ENCODE results near the gene ALG9. TPM values are rescaled to one million over a fixed set of nuclear protein-coding genes. Genes with fewer than 3 reads are reported as not detected.
A peak's percentile ranks its signal among the peaks of the same experiment; 100 is the strongest.
"Not testable (repeated sequence)": the region's sequence is repeated elsewhere in the genome, so short reads cannot be mapped to it uniquely, and the experiment has no call there.

ALG9 gene
- total RNA-seq, 1 donor from 2014 or later, result 15.2 TPM

DNA sequence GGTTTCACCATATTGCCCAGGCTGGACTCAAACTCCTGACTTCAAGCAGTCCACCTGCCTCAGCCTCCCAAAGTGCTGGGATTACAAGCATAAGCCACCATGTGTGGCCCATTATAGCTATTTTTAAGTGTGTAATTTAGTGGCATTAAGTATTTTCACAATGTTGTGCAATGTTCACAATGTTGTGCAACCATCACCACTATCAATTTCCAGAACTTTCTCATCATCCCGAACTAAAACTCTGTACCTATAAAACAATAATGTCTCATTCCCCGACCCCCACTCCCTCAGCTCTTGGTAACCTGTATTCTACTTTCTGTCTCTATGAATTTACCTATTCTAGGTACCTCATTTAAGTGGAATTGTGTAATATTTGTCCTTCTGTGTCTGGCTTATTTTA is 15.5 kb upstream of the ALG9 start:
- ATAC-seq (no peak), DNase-seq (no peak)
- intact Hi-C loops (cut with micrococcal nuclease), result no loop called here

DNA sequence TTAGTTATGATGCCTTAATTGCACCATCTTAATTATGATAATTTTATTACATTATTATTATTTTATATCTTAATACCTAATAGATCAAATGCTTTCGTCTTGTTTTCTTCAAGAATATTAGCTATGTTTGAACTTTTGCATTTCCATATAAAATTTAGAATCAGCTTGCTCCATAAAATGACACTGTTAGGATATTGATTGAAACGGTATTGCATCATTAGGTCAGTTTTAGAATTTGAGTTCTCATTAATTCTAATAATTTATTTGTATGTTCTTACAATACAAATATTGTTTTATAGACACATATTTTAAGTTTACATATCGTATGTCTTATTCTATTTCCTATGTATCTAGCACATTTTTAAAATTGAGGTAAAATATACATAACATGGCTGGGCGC is 14.7 kb upstream of the ALG9 start:
- ATAC-seq (no peak), DNase-seq (no peak)
- intact Hi-C loops (cut with micrococcal nuclease), result no loop called here

- intact Hi-C loops (cut with micrococcal nuclease); DNase-seq; ATAC-seq: not testable (repeated sequence)
Observed at GRCh38 chr11:111885053-111885452, 13.7 kb upstream of the ALG9 start.

- DNase-seq (no peak), ATAC-seq (no peak)
- intact Hi-C loops (cut with micrococcal nuclease), result no loop called here
Observed at GRCh38 chr11:111882202-111882601, 10.8 kb upstream of the ALG9 start.

GRCh38 chr11:111879637-111879960 is 8.2 kb upstream of the ALG9 start:
- intact Hi-C loops (cut with micrococcal nuclease), result loop anchor here (10.0 kb wide), 2 partner anchors 45 to 105 kb away; no protein-coding TSS in a partner anchor
- no peak for DNase-seq
- peak; percentile 10 for ATAC-seq

GRCh38 chr11:111878849-111879636 is 7.7 kb upstream of the ALG9 start, which contains the start of the genes CFAP68 and FDXACB1:
TSS of gene CFAP68 (plus strand) at chr11:111879541. CDS start at chr11:111879561, 20 bp downstream.
TSS of gene FDXACB1 (minus strand) at chr11:111879165. CDS start at chr11:111879132, 33 bp downstream.
- ATAC-seq (peak; percentile 94), DNase-seq (peak; percentile 95)
- intact Hi-C loops (cut with micrococcal nuclease), result loop anchor here (10.0 kb wide), 2 partner anchors 46 to 106 kb away; no protein-coding TSS in a partner anchor

DNA sequence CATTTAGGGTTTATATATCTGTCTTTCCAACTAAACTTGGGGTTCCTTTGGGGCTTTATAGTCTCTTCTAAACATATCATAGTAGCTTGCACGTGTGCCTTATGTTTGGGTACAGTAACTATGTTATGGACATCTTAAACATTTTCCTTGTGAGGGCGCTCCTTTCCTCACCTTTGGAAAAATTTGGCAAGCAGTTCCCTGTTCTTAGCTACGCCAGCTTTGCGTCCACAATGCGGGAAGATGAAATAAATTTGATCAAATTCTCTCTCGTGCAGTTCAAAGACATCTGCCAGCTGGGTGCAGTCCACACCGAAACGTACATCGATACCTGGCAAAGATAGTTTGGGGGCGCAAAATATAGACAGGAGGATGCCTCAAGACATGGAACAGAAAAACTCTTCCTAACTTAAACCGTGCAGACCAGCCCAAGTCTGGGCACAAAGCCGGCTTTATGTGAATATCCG is 7.0 kb upstream of the ALG9 start:
- DNase-seq (no peak), ATAC-seq (no peak)
- intact Hi-C loops (cut with micrococcal nuclease), result loop anchor here (10.0 kb wide), 2 partner anchors 46 to 106 kb away; no protein-coding TSS in a partner anchor

GRCh38 chr11:111871693-111872161 is 346 bp upstream of the ALG9 start:
- intact Hi-C loops (cut with micrococcal nuclease), result loop anchor here (10.0 kb wide), 2 partner anchors 53 to 113 kb away; no protein-coding TSS in a partner anchor
- DNase-seq (no peak), ATAC-seq (peak; percentile 30)

DNA sequence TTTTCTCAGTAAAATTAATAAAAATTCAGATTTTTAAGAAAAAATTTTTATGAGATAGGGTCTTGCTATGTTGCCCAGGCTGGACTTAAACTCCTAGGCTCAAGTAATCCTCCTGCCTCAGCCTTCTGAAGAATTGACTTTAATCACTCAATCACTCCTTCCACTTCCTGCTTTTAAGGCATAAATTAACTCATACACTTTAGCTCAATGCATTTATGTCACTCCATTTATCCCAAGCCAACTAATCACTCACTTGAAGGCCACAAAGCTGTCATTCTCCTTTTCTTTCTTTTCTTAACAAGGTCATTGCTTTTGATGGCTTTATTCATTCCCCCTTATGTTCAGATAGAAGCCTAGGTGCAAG is 877 bp downstream of the ALG9 start:
- intact Hi-C loops (cut with micrococcal nuclease), result loop anchor here (10.0 kb wide), 2 partner anchors 54 to 114 kb away; no protein-coding TSS in a partner anchor
- no peak for DNase-seq
- no peak for ATAC-seq

DNA sequence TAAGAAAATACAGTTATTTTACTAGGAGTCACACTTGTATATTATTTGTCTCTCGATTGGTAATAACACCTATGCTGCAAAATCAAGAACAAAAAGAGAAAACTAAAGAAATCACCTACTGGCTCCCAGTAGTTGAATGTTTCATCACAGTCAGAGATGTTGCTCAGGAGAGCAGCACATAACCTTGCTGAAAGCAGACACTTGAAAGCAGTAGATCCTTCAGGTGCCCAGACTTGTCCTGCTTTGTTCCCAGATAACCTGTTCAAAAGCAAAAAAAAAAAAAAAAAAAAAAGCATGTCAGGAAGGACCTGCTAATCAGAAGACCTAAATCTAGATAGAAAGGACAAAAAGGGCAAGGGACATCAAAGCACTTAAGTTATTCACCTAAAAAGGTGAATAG is 1.3 kb downstream of the ALG9 start:
- no peak for ATAC-seq
- DNase-seq, result no peak
- intact Hi-C loops (cut with micrococcal nuclease), result loop anchor here (10.0 kb wide), 2 partner anchors 55 to 115 kb away; no protein-coding TSS in a partner anchor

DNA sequence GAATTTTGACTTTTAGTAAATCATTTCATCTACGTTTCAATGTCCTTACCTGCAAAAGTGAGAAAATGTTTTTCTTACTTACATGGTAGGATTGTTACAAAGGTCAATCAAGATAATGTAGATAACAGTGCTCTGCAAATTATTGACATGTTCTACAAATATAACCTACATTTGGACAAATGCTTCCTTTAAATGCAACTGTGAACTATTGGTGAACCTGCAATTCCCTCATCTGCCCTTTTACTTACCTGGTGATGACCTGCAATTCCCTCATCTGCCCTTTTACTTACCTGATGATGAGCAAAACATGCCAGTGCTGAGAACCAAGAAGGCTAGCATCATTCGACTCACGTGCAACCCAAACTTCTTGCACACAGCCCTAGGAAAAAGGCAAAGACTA is 11.1 kb downstream of the ALG9 start:
- DNase-seq (no peak), ATAC-seq (no peak)
- intact Hi-C loops (cut with micrococcal nuclease), result no loop called here

GRCh38 chr11:111855506-111855905 is 15.9 kb downstream of the ALG9 start:
- ATAC-seq (no peak), DNase-seq (no peak)
- intact Hi-C loops (cut with micrococcal nuclease), result no loop called here

GRCh38 chr11:111852103-111852502 is 19.3 kb downstream of the ALG9 start:
- ATAC-seq, result no peak
- DNase-seq, result no peak
- intact Hi-C loops (cut with micrococcal nuclease), result no loop called here

GRCh38 chr11:111851636-111852035 is 19.7 kb downstream of the ALG9 start:
- intact Hi-C loops (cut with micrococcal nuclease), result no loop called here
- no peak for ATAC-seq
- no peak for DNase-seq

- ATAC-seq, result no peak
- no peak for DNase-seq
- intact Hi-C loops (cut with micrococcal nuclease), result no loop called here
Observed at GRCh38 chr11:111851067-111851466, 20.3 kb downstream of the ALG9 start.

DNA sequence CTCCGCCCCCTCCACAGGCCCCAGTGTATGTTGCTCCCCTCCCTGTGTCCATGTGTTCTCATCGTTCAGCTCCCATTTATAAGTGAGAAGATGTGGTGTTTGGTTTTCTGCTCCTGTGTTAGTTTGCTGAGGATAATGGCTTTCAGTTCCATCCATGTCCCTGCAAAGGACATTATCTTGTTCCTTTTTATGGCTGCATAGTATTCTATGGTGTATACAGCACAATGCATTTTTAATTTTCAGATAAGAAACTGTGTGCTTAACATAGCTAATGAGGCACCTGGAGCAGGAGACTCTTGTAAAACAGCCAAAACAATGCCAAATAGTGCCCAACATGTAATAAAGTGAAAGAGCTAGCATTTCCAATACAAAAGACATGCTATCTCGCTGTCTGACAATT is 21.8 kb downstream of the ALG9 start:
- DNase-seq (no peak), ATAC-seq (no peak)
- intact Hi-C loops (cut with micrococcal nuclease), result loop anchor here (10.0 kb wide), 1 partner anchor 85 kb away; the partner anchor contains the start of gene PPP2R1B

DNA sequence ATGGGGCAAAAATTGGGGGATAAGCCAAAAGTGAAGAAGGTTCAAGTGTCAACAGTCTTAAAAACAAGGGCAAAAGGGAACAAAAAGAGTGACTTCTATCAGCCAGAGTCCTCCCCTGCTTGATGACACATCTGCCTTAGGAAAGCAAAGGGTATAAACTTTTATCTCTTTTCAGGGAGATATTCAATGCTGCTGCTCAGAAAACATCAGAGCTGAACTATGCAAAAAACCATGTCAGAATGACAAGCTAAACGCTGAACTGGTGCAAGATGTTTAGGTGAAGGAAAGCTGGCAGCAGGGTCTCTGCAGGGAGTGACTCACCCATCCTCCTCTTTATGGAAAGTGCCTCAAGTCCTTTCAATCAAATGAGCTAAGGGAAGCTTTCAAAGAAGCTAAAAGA is 24.7 kb downstream of the ALG9 start:
- ATAC-seq, result no peak
- intact Hi-C loops (cut with micrococcal nuclease), result loop anchor here (10.0 kb wide), 1 partner anchor 82 kb away; the partner anchor contains the start of gene PPP2R1B
- DNase-seq, result no peak

DNA sequence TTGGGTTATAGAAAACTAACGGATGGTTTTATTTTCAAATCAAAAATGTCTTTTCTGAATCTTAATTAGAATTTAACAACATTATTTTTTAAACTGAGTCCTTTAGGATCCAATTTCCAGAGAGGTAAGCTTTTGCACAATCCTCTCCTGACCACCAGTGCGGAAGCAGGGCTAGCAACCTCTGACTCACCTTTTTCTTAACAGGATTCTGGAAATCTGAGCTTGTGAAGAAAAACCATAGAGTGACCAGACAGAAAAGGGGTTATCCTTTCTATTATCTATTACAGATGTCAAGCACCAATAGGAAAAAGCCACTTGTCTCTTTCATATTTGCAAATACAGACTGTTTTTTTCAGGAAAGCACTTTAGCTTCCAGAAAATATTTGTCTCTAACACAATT is 25.3 kb downstream of the ALG9 start:
- DNase-seq (no peak), ATAC-seq (no peak)
- intact Hi-C loops (cut with micrococcal nuclease), result loop anchor here (10.0 kb wide), 1 partner anchor 81 kb away; the partner anchor contains the start of gene PPP2R1B

DNA sequence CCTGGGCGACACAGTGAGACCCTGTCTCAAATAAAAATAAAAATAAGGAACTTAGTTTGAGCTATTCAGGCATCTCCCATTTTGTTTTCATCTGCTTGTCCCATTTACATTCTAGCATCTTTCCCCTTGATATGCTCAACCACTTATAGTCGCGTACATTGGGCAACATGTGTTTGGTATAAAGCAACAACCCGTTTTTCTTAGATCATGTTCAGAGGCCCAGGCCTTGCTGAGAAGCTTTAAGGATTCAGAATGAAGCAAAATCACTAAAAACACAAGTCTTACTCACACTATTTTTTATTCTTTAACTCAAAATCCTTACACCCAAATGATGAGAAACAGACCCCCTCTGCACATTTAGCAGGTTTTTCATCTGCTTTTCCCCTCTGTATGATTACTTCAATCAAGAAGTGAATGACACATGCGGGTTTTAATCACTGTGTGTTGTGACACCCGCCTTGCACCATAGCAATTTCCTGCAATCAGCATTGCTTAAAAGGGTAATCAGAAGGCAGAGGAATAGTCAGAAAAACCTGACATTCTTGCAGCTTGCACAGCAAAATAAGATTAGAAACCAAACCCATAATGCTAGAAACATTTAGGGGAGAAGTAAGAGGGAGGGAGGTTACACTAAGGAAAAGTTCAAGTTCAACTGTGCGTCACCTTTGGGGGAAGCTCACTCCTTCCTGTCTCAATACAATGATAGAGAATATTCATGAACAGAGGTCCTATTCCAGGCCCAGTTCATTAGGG is 25.9 kb downstream of the ALG9 start:
- no peak for ATAC-seq
- no peak for DNase-seq
- intact Hi-C loops (cut with micrococcal nuclease), result loop anchor here (10.0 kb wide), 1 partner anchor 81 kb away; the partner anchor contains the start of gene PPP2R1B

- intact Hi-C loops (cut with micrococcal nuclease), result loop anchor here (5.0 to 10.0 kb wide), 2 partner anchors 79 to 241 kb away; partner anchors contain the start of genes PPP2R1B and SIK2
- no peak for DNase-seq
- no peak for ATAC-seq
Observed at GRCh38 chr11:111843661-111844060, 27.7 kb downstream of the ALG9 start.
